HG02943 (cell line): ENCODE data around the gene KIAA1614.
"Not testable (repeated sequence)": the region's sequence is repeated elsewhere in the genome, so short reads cannot be mapped to it uniquely, and the experiment has no call there.

ENCODE experiments used
- ATAC-seq: cut with Tn5 transposase; IDR thresholded peaks from one replicate; pipeline ENCODE4 v1.9.1; 2021; ENCODE audit warnings: mild to moderate bottlenecking, low read depth, moderate library complexity; ENCODE audit not compliant: unreplicated experiment

Gene KIAA1614

DNA sequence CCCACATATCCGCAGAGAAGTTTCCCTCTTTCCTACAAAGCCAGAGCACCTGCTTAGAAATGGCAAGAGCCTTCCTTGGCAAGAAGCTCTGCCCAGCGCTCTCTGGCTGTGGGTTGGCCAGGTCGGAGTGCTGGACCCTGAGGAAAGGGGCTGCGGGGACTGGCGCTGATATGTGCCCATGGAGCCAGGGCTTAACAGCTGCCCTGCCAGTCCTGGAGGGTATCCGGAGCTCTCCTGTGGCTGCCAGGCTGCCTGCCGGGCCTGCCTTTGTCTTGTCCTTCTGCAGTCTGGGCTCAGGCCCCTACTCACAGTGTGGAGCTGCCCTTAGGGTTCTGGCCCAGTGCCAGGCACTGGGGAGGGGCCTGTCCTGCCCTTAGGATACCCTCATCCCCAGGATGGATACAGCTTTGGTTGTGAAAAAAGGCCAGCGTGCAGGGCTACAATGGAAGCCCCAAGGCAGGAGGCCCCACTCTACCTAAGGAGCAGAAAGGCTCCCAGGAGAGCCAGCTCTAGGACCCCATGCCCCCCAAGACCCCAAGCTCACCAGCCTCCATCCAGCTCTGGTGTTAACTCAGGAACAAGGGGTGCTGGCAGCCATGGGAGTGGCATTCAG lies 43.4 kb downstream of the KIAA1614 start:
- ATAC-seq = no peak

DNA sequence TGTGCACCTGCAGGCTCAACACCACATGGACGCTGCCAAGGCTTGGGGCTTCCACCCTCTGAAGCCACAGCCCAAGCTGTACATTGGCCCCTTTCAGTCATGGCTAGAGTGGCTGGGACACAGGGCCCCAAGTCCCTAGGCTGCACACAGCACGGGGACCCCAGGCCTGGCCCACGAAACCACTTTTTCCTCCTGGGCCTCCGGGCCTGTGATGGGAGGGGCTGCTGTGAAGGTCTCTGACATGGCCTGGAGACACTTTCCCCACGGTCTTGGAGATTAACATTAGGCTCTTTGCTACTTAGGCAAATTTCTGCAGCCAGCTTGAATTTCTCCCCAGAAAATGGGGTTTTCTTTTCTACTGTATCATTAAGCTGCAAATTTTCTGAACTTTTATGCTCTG lies 46.9 kb downstream of the KIAA1614 start:
- not testable (repeated sequence) for ATAC-seq

DNA sequence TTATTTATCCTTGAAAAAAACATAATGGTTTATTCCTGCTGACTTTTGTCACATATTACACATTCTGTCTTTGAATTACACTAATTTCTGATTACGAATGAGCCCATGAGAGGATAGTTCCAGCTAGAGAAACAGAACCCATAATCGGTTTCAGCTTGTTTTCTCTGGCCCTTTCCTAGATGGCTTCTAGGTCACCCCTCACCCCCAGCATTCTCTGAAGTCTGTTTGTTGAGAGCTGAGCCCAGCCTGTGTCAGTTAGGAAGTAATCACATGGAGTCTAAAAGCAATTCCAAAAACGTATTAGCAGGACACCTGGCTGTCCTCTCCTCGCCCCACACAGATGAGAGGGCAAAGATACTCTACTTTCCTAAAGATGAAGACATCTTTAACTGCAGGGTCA lies 48.9 kb downstream of the KIAA1614 start:
- ATAC-seq = no peak

DNA sequence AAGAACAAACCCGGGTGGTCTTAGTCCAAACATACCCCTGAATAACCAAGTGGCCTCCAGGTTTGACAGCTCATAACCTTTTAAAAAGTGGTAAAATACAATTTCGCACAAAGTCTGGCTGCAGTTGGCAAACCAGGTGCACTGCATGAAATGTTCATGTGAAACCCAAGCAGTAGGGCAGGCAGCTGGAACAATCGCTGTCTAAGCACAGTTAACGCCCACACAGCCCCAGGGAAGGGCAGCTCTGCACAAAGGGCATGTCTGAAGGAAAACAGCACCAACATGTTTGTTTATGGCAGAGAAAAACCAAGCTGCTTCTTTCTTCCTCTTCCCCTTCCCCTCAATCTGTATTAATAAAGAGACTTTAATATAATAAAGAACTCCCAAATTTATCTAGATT lies 49.5 kb downstream of the KIAA1614 start:
- ATAC-seq = no peak

DNA sequence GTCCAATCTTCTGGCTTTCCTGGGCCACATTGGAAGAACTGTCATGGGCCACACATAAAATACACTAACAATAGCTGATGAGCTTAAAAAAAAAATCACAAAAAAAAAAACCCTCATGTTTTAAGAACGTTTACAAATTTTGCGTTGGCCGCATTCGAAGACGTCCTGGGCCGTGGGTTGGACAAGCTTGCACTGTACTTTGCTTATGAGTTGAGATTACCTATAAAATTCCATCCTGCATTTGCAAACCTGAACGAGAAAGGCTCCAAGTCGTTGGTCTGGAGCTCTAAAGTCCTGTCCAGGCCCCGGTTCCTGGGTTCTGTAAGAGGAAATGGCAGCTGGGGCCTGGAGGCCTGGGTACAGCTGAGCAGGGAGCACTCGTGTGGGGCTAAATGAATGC lies 51.4 kb downstream of the KIAA1614 start:
- no peak for ATAC-seq

DNA sequence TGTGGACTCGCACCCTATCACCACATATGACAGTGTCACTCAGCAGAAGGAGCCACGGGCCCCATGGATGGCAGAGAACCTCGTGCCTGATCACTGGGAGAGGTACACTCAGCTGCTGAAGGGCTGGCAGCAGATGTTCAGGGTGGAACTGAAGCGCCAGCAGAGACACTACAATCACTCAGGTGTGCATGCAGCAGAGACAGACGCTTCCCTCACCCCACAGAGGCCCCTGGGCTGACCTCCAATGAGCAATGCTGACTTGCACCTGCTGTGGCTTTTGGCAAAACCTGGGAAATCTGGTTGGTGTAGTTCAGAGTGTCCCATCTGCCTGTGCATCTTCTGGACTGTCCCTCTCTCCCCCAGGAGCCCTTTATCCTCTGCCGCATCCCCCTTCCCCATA lies 51.9 kb downstream of the KIAA1614 start:
- no peak for ATAC-seq

DNA sequence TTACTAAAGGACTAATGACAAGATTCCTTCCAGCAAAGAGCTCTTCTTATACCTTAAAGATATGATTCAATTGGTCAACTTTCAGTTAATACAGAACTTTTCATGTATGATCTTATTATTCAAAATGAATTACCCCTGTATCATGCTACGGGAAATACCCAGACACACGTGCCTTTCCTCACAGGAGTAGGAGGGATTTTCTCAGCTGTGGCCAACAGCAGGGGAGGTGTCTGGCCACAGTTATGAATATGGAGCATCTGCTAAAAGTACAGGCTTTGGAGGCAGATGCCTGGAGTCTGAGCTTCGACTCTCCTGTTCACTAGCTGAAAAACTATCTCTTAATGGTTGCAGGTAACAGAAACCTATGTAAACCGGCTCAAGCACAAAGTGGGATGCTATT lies 53.6 kb downstream of the KIAA1614 start:
- no peak for ATAC-seq

DNA sequence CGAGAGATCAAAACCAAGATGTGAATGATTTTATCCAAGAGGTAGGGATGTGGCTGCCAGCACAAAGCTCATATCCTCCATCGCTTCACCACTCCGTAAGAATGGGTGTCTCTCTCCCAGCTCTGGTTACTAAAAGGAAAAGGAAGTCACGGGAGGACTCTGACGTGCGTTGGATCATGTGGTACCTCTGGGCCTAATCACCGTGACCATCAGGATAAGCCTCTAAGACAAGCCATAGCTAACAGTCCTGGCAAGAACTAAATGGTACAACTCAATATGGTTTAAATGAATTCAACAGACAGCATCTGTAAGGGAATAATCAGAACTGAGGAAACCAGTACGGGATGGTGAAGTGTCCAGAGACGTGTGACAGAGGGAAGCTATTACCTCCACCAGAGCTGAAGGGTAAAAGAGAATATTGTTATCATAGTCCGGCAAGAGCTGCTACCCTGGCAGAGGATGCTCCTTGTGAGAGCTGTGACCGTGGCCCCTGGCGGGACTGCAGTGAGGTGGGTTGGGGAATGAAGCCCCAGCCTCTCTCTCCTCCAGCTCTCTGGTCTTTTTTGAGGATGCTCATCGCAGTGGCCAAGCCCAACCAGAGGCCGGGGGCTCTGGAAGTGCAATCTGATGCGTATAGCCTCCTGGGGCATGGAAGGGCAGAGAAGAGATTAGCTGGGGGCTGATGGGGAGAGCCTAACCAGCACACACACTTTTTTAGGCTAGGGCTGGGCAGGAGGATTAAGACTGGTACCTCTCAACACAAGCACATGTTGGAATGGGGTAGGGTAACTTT lies 54.2 kb downstream of the KIAA1614 start:
- no peak for ATAC-seq

DNA sequence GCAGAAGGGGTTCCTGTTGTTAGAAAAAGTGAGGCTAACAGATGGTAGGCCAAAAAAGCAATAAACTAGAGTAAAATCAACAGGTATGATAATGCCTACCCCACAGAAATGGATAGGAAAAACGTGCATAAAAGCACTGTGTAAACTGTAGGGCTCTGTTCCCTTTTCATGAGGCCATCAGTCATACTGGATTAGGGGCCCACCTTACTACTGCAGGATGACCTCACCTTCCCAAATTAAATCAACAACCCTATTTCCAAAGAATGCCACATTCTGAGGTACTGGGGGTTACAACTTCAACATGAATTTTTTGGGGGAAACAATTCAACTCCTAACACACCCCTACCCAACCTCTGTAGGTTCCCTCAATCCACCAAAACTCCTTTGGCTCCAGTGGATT lies 54.9 kb downstream of the KIAA1614 start:
- no peak for ATAC-seq

DNA sequence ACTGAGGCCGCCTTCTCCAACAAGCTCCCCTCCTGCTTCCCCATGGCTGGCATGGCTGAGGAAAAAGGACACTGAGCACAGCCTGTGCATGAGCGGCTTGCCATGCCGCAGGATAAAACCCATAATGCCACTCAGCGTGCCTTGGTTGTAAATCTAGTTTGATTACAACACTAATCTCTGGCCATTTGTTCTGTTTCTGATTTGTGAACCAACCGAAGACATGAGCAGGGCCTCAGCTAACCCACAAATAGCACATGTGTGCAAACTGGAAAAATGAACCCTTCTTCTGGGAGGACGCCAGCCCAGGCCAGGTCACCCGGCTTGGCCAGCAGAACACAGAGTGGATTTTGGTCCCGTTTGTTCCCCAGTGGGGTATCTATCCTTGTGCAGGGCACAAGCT lies 56.1 kb downstream of the KIAA1614 start:
- ATAC-seq = not testable (repeated sequence)

DNA sequence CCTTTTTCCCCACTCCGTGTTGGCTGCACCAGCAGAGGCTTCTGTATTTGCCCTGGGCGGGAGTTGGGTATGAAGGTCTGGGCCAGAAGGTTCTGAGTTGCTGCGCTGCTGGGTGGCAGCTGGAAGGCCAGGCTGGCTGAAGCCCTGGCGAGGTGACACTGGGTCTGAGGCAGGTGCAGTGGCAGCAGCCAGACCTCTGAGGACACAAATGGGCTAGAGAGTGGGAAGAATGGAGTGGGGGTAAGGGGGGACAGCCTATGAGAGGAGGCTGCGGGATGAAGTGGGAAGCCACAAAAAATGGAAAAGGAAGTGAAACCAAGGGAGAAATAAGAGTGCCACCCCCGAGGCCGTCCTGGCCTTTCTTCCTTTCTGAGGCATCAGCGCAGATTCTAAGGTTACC lies 56.7 kb downstream of the KIAA1614 start:
- no peak for ATAC-seq

DNA sequence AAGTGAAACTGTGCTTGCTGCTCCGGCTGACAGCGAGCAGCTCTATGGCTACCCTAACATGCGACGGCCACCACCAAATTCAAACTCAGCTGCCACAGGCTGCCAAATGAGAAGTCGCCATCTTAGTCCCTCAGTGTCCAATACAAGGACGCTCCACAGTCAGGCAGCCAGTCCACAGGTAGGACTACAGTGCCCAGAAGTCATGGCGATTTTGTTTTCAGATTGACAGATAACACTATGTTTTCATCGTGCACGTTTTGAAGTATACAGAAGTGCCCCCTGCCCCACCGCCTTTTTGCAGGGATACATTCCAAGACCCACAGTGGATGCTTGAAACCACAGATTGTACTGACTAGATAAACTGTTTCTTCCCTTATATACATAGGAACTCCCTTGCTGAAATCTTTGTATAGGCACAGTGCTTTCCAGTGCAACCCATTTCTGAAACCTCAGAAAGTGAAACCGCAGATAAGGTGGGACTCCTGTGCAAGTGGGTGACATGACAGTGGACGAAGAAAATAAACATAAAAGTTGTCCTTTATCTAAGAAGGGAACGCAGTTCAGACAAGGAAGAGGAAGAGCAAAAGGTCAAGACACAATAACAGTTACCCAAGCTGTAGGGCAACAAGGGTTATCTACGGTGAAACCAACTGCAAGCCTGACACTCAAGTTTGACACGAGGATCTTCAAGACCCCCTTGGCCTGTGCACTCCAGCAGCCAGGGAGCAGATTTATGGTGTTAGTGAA lies 57.8 kb downstream of the KIAA1614 start:
- no peak for ATAC-seq

DNA sequence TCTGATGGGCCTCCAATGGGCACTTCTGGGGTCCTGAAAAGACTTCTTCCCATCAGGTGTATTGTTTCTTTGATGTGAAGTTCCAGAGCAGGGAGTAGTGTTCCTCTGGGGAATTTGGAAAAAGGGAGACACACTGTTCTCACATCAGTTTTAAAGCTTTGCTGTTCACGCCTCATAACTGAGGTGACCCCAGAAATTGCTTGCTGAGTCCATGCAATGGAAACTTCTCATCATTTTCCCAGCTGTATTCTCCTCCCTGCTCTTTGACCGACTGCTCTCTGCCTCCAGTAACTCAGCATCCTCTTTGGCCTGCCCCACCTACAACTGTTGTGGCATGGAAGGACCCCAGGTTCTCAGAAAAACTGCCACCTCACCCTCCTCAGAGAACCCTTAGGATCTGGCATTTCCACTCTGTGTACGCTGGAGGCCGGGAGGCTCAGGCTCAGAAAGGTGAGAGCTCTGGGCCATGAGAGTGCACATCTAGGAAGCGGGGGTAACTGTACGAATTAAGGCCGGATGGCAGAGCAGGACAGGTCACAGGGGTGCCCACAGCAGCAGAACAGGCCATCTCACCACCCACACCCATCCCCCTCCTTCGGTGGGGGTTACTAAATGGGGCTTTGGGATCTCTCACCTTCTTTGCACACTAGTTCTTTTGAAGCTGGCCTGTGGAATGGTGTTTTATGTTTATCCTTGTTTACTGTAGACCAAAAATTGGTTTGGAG lies 58.7 kb downstream of the KIAA1614 start:
- no peak for ATAC-seq

DNA sequence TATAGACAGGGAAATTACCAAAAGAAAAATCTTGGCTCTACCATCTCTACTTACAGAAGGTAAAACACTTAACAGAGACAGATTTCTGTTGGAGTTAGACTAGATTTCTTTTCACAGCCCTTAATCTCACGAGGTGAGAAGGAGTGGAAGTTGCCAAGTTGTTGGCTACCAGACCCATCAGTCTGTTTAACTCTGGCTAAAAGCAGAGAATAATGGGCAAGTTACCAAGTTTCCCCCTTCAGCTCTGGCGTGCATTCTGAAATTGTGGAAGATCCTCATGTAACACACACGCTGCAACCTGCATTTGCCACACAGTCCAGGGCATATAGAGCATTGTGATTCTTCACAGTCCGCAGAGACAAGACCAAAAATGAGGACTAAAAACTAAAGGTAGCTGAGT lies 60.7 kb downstream of the KIAA1614 start:
- ATAC-seq = no peak

DNA sequence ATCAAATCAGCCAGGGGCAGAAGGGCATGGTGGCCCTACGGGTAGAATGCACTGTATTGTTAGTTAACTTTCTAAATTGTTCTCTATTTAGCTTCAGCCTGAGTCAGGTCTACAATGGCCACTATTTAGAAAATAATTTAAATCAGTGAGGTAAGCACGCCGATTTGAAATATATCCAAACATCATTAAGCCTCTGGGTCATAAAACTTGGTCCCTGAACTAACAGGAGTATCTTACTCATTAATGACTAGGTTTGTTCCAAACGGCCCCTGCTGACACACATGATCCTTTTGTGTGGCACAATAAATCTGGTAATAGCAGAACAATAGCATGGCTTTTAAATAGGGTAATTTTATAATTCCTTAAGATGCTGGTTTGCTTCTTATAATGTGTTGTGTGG lies 61.5 kb downstream of the KIAA1614 start:
- ATAC-seq = no peak

DNA sequence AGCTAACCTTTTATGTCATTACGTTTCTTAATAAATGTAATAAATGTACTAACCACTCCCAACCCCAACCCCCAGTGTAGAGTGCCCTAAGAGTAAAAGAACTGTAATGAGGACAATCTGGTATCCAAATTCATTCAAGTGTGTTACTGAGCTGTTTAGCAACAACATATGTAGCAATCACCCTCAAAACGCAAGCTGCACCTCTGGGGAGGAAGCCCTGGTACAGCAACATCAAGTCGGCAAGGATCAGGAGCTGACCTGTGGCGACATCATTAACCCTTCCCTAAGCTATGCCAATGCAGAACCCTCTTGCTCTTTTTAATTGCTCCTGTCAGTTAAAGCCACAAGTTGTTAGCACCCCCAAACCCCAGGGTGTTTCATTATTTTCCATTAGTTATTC lies 62.9 kb downstream of the KIAA1614 start:
- ATAC-seq = no peak

DNA sequence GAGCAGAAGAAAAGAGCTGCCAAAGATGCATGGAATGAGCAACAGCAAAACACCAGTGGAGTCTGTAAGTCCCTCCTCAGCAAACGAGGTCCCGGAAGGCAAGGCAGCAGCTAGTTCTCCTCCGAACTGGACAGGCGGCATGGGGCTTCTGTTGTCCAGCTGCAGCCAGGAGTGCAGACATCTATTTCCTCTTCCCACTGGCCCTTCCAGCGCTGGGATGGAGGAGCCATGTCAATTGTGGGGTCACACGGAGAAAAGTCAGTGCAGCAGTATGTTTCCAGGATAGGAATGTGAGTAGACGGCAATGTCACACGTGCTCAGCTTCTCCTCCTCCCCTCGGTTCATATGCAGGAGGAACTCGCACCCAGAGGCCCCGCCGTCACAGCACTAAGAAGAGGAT lies 63.5 kb downstream of the KIAA1614 start:
- no peak for ATAC-seq

DNA sequence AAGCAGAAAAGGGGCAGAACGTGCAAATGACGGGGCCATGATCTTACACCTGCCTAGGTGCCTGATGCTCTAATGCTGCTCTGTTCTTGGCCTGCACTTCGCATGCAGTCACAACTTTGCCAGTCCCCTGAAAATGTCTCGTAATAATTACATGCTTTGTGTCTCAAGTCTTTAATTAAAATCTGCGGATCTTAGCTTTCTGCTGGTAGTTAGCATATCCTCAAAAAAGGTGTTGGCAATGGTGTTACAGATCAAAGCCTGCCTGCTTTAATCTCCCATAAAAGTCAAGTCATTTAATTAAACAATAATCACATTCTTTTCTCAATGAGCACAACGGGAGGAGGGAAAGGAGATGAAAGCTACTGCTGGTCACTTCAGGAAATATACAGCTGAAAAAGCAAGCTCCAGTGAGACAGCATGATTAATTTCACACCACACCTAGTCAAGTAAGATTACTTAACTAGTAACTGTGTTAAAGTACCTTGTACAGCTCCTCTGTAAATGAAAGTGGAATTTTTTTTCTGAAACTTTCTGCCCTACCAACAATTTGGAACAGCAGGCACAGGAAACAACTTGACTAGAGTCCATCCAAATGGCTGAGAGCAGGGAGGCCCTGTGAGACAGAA lies 64.1 kb downstream of the KIAA1614 start:
- ATAC-seq = no peak

DNA sequence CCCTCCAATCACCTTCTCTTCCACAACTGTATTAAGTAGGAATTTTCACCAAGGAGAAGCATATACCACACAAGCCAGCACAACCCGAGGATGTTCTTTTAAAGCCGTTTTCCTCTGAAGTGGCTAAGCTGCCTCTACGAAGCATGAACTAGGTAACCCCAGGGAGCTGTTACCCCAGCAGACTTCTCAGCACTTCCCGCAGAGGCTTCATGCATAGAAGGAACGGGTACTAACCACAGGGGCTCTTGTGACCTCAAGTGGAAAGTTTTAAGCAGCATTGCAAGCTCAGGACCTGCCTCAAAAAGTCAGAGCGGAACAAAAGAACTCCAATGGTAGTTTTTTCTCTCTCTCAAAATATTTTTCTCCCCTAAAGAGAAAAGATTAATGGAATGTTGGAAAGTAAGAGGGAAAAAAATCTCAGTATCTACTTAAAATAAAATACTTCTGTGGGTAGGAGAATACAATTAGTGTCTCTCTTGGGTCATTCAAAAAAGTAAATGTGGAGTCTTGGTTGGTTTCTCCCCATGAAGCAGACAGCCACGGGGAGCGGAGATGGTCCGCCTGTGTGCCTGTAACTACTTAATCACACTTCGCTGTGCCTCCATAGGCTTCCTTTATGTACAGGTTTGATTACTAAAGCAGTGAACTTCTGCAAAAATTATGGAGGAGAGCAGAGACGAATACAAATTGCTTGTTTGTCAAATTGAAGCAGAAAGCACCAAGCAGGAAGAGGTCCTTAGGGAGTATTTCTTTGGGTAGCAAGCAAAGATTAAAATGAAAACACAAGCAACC lies 69.1 kb downstream of the KIAA1614 start:
- ATAC-seq = no peak

DNA sequence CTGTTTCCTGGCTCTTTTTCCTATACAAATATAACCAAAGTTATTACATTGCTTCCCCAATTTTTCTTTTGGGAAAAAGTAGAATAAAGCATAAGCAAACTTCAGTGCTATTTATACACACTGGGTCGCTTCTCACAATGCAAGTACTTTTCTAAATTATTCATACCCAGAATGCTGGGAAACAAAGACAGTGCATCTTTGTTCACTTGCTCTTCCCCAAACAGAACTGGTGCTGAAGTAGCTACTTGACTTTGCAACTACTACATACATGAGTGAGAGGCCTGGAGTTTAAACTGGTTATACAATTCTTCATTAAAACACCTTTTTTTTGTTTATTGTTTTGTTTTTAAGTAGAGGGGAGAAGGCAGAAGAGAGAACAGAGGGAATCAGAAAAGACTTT lies 69.7 kb downstream of the KIAA1614 start:
- ATAC-seq = no peak
